ENCODE results near the gene SLC12A2. TPM values are rescaled to one million over a fixed set of nuclear protein-coding genes. Genes with fewer than 3 reads are reported as not detected.
A peak's percentile ranks its signal among the peaks of the same experiment; 100 is the strongest.

SLC12A2 gene
- polyA plus RNA-seq, 12 donors: 15.0 to 27.2 (median 22.9) TPM; not detected in 1

- DNase-seq: no peak
These were observed 137.3 kb downstream of the SLC12A2 start for GRCh38 chr5:128220841-128221240.

GRCh38 chr5:128224336-128224735 lies 140.8 kb downstream of the SLC12A2 start:
- no peak for DNase-seq

GRCh38 chr5:128225245-128226030 lies 141.9 kb downstream of the SLC12A2 start:
- no peak for DNase-seq

GRCh38 chr5:128228008-128228407 lies 144.4 kb downstream of the SLC12A2 start:
- DNase-seq: peak; percentile 68

GRCh38 chr5:128228521-128228920 lies 145.0 kb downstream of the SLC12A2 start:
- peak; percentile 81 for DNase-seq

- DNase-seq: no peak
These were observed 151.5 kb downstream of the SLC12A2 start for GRCh38 chr5:128234928-128235641.

GRCh38 chr5:128236334-128236733 lies 152.8 kb downstream of the SLC12A2 start:
- DNase-seq: no peak

- no peak for DNase-seq
These were observed 153.4 kb downstream of the SLC12A2 start for GRCh38 chr5:128237000-128237399.

GRCh38 chr5:128237546-128237945 lies 154.0 kb downstream of the SLC12A2 start:
- DNase-seq: peak; percentile 81

Data from muscle of arm (tissue), 12 donors.